ENCODE results near the gene MED1. TPM values are rescaled to one million over a fixed set of nuclear protein-coding genes. Genes with fewer than 3 reads are reported as not detected.
A peak's percentile ranks its signal among the peaks of the same experiment; 100 is the strongest.

Gene MED1
- polyA plus RNA-seq, 1 of the 3 experiments (the other 2 are of a cell fraction) = 12.3 TPM

GRCh38 chr17:39485555-39485954, 34.5 kb upstream of the MED1 start (continued):
- TF ChIP-seq USF1 (IDR thresholded peaks at IDR 0.05; ENCODE audit: borderline replicate concordance, low read depth) (no peak), FOXJ3 (CRISPR knock-in tag; IDR thresholded peaks at IDR 0.05) (no peak), RFX5 (IDR thresholded peaks at IDR 0.05; ENCODE audit: low read length) (no peak), EZH2phosphoT487 (IDR thresholded peaks at IDR 0.05; ENCODE audit: borderline replicate concordance, low read depth) (no peak), GABPA (IDR thresholded peaks at IDR 0.05; ENCODE audit: low read depth) (no peak), YY1 (IDR thresholded peaks at IDR 0.05; ENCODE audit: low read depth) (no peak), SIN3A (IDR thresholded peaks at IDR 0.05; ENCODE audit: borderline replicate concordance, low read depth, low read length) (no peak), RAD21 (IDR thresholded peaks at IDR 0.05; ENCODE audit: low read length) (no peak), NFIC (IDR thresholded peaks at IDR 0.05; ENCODE audit: borderline replicate concordance) (no peak), NRF1 (IDR thresholded peaks at IDR 0.05; ENCODE audit: low read depth, low read length) (no peak), POLR2AphosphoS5 (IDR thresholded peaks at IDR 0.05; ENCODE audit: low read depth, low read length) (no peak), JUND (IDR thresholded peaks at IDR 0.05) (peak; percentile 22; the same call in 1 of the 2 replicates)

DNA sequence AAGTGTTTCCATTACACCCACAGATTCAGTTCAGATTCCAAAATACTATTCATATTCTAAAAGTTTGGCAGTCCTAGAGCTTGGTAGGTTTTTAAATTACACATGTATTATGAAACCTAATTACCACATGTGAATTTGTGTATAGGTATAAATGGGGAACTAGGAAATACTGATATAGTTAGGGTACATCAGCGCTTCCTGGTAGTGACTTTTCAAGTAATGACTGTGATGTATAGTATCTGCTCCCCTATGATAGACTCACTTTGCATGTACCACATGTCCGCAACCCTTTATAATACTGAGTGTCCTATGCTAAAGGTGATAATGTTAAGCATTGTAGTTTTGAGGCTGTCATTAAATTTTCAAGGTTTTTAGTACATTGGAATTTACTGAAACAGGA, 33.1 kb upstream of the MED1 start:
- Histone ChIP-seq H3K9me2 (no peaks in the 10 kb centered on the region), H3K27me3 (ENCODE audit: insufficient read depth) (no peaks in the 10 kb centered on the region), H3F3A (replicated peaks; ENCODE audit: insufficient read depth) (peaks cover 22% of the 10 kb centered on the region), H2AFZ (ENCODE audit: low read depth) (no peak overlapping the region), H3K4me3 (ENCODE audit: low read depth in 2 of 2, low read length in 1 of 2) (no peak overlapping the region), H3K4me2 (no peak overlapping the region), H3K4me1 (ENCODE audit: control insufficient read depth in 1 of 2, insufficient read depth in 2 of 2, low read depth in 1 of 2, low read length in 1 of 2) (peaks cover 0 to 4% of the 10 kb centered on the region in 2 experiments; a peak in 1 of 4 replicates), H3K79me2 (ENCODE audit: insufficient read depth) (peaks cover 97% of the 10 kb centered on the region), H3K9ac (no peak overlapping the region), H3K27ac (ENCODE audit: low read depth in 2 of 2, low read length in 1 of 2) (no peak overlapping the region), H3K9me3 (no peaks in the 10 kb centered on the region), H3K36me3 (replicated peaks in 1 of 2; ENCODE audit: control insufficient read depth in 1 of 2, insufficient read depth in 2 of 2, low read length in 1 of 2) (peaks cover 0 to 25% of the 10 kb centered on the region in 2 experiments), H4K20me1 (ENCODE audit: insufficient read depth) (peaks cover 15% of the 10 kb centered on the region; the same call in 1 of the 2 replicates)
- 98% methylated on average over 2 of the region's 2 CpGs for WGBS (ENCODE audit: low lambda C conversion rate)
- POLR2A ChIA-PET = no interaction called here
- TF ChIP-seq RCOR1 (IDR thresholded peaks at IDR 0.05; ENCODE audit: low read length) (no peak), RXRA (IDR thresholded peaks at IDR 0.05; ENCODE audit: borderline replicate concordance, low read depth) (no peak), USF2 (IDR thresholded peaks at IDR 0.05; ENCODE audit: borderline replicate concordance, low read depth, low read length) (no peak), SMC3 (IDR thresholded peaks at IDR 0.05; ENCODE audit: low read depth, low read length) (no peak), TCF12 (IDR thresholded peaks at IDR 0.05) (no peak), GABPA (IDR thresholded peaks at IDR 0.05; ENCODE audit: low read depth) (no peak), RFX5 (IDR thresholded peaks at IDR 0.05; ENCODE audit: low read length) (no peak), FOXM1 (IDR thresholded peaks at IDR 0.05; ENCODE audit: low read depth) (no peak), FOXJ3 (CRISPR knock-in tag; IDR thresholded peaks at IDR 0.05) (no peak), IRF3 (IDR thresholded peaks at IDR 0.05; ENCODE audit: low read depth, low read length) (no peak), MEF2A (IDR thresholded peaks at IDR 0.05; ENCODE audit: borderline replicate concordance, low read depth) (no peak)
- no peak for DNase-seq
- CTCF ChIA-PET = no interaction called here

All from SK-N-SH (cell line).